ENCODE measurements around the gene SPAG5.

Gene SPAG5

DNA sequence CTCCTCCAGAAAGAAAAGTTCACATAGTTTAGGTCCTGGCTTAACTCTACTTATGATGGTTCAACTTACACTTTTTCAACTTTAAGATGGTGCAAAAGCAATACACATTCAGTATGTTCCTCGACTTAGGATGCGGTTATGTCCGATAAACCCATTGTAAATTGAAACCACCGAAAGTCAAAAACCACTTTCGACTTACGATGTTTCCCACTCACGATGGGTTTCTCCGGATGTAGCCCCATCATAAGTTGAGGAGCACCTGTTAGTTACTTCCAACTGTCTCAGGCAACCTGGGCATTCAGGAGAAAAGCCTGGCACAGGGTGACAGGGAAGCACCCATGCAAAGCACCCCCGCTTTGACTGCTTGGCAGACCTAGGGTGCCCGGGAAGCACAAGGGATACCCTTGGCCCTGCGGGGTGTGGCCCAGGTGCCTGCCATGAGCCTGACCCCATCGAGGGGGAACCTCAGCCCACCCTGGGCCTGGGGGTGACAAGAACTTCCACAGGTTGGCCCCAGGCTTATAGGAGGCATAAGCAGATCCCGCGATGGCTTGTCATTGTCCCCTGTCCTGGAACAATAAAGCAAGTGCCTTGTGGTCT lies 60.4 kb downstream of the SPAG5 start:
- DNase-seq = no peak

DNA sequence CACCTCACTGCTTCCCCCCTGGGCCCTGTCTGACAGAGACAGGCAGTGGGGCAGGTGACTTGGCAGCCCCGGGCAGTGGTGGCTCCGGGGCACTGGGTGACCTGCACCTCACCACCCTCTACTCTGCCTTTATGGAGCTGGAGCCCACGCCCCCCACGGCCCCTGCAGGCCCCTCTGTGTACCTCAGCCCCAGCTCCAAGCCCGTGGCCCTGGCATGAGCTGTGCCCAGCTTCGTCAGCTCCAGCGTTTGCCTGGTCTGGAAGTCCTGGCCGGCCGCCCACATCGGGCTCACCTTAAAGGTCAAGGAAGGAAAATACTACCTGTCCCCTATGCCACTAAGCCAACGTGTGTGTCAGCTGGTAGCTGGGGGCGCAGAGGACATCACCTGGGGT lies 61.6 kb downstream of the SPAG5 start:
- DNase-seq = no peak

DNA sequence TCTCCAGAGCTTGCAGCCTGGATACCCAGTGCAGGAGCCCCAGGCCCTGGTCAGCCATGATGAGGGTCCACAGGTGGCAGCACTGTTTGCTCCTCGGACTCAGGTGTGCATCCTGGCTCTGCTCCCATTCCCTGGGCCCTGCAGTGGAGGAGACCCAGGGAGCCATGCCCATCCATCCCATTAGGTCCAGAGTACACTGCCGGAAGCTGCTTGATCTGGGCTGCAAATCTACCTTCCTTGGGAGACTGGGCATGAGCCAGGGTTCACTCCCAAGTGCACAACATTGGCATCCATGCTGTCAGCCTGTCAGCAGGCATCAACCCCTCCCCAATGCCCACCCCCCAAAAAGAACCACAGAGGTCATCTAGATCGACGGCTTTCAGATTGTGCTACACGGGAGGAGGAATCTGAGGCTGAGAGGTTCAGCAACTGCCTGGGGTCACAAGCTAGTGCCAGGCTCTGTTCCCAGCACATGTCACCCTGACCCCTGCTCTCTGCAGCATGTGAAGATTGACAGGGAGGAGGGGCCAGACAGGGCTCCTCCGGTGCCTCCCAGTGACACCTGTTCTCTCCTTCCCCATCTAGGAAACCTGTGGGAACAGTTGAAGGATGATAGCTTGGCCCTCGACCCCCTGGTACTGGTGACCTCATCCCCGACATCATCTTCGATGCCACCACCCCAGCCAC lies 62.1 kb downstream of the SPAG5 start:
- no peak for DNase-seq

DNA sequence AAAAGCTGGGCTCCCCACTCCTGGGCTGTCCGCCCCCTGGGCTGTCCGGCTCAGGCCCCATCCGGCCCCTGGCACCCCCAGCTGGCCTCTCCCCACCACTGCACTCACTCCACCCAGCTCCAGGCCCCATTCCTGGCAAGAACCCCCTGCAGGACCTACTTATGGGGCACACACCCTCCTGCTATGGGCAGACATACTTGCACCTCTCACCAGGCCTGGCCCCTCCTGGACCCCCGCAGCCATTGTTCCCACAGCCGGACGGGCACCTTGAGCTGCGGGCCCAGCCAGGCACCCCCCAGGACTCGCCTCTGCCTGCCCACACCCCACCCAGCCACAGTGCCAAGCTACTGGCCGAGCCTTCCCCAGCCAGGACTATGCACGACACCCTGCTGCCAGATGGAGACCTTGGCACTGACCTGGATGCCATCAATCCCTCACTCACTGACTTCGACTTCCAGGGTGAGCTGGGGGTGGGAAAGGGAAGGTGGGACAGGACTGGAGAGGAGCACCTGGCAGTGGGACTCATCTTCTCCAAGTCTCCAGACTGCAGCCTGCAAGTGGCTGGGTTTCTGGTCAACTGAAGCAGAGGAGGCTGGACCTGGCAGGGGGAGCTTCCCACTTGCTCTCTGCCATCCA lies 64.0 kb downstream of the SPAG5 start:
- DNase-seq = no peak

DNA sequence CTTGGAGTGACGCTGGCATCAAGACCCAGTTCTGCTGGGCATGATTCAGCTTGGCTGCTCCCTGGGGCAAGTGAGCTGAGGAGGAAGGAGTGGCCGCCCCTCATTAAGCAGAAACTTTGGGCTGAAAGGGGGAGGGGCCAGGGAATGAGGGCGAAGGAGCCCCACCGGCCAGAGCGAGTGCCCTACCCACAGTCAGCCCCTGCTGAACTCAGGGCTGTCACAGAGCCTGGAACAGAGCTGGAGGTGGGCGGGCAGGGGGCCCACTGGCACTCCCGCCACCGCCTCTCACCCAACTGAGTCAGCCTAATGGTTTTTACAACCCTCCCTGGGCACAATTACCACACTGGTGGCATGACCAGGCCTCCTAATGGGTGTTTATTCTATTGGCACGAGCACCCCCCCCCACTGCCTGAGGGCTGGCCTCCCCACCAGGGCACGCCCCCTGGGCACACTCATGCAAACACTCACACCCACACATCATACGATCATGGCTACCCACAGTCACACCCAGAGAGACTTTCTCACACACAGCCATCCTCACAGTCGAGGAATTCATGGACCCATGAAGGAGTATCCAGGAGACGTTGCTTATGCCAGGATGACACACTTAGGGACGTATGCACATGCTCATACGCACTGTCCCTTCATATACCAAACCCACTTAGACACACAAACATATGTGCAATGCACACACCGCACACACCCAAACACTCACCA lies 65.6 kb downstream of the SPAG5 start:
- DNase-seq = no peak

DNA sequence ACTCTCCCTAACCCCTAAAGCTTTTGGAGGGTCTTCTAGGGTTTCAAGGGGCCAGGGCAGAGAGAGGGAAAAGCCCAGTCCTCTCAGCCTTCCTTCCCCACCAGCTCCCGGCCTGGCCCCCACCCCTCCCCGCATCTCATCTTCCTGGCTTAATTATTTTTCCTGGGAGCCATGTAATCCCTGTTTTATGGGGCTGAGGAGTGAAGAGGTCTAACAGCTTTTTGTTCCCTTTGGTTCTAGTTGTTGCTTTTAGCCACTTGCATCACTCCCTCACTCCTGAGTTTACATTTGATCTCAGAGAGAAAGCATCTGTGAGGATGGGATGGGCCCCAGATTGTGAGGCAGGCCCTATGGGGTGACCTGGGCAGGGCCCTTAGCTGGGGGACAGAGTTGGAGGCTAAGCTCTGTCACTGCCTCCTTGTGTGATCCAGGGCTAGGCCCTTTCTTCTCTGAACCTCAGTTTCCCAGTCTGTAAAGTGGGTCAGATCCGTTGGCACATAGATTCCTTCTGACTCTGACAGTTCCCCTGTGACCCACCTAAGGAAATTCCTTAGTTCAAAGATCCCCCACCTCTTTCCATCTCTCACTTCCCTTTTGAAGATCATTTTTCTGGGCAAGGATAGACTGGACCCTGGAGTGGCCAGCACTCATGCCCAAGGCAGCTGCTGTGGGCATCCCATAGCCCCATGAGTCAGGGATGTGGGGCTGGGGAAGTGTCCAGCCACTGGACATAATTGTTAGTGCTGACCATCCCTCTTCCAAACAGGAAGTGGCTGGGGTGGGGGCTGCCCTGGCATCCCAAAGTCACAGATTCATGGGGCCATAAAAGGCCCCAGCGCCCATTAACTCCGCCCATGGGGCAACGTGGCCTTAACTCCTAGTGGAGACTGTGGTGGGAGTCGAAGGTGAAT lies 66.5 kb downstream of the SPAG5 start:
- no peak for DNase-seq

DNA sequence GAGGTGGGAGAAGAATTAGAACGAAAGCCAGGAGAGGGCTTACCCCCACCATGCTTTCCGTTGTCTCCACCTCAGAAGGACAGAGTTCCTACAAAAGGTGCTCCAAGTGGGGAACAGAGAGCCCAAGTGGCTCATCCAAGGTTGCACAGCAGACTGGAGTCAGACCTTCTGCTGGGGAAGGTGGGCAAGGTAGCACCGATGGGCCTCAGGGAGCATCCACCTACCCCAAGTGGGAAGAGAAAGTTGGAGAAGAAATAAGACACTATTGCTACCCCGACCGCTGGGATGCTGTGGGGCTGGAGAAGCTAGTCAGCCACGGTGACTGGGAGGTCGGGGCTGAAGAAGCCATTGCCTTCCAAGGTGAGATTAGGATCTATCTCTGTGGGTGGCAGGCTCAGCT lies 67.9 kb downstream of the SPAG5 start:
- no peak for DNase-seq

DNA sequence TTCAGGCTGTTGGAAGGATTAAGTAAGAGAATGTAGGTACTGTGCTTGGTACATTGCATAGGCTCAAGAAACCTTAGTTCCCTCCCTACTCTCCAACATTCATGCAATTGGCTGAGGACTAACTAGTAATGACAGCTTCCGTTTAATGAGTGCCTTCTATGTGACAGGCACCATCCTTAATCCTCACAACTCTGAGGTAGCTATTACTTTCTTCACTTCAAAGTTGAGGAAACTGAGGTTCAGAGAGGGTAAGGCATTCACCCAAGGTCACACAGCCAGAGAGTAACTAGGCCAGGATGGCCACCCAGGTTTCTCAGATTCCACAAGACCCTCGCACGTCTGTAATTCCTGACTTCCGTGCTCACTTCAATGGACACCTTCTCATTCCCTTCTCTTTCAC lies 68.6 kb downstream of the SPAG5 start:
- DNase-seq = no peak

DNA sequence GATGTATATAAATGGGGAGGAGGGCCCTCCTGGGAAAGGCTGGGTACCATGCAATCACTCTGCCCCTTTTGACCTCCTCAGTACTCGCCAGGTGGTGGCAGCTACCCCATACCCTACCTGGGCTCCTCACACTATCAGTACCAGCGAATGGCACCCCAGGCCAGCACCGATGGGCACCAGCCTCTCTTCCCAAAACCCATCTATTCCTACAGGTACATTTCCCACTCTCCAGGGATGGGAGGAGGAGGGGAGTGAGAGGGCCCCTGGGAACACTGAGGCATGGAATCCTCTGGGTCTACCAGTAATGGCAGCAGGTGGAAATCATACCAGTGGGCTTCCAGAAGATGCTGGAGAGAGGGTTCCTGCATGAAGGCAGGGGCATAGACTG lies 69.8 kb downstream of the SPAG5 start:
- no peak for DNase-seq

DNA sequence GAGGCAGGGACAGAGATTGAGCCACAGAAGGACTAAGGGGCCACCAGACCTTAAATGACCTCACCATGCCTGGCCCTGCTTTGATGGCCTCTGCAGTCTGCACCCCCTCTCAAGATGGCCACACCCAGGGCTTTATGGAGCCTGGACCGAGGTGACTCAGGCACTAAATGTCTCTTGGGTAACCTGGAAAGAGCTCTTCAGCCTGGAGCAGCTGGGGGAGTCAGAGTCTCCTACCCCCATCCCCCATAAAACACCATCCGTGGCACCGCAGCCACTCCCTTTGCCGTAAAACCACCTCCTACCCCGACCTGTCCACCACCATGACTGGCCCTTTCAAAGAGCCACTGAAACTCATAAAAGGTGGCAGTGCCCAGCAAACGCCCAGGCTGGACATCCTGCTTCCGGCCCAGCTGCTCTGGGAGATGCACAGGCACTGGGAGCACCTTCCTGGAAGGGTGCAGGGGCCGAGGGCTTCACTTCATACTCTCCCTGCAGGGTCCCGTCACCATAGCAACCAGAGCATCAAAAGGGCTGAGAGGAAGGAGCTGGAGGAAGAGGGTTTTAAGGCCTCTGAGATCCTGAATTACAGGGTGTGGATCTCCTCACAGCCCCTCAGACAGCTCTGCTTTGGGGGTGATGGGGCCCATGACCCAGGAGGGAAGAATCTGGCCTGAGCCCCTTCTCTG lies 70.4 kb downstream of the SPAG5 start:
- no peak for DNase-seq

DNA sequence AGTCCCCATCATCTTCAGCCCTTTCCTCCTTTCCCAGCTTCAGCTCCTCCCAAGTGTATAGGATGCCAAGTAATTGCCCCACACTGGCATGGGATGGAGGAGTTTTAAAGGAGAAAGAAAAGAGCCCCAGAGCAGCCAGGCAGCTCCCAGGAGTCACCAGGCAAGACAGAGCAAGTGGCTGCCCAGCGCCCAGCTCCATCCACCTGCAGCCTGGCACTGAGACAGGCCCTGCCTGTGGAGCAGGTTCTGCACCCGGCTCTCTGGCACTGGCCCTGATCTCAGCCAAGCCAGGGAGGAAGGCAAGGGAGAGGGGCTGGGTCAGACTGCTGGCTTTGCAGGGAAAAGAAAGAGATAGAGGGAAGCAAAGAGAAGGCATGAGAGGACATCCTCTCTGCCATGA lies 71.0 kb downstream of the SPAG5 start:
- DNase-seq = no peak

Measured in DMS153 (cell line).